Hepatocyte (in vitro differentiated cells): ENCODE results near the gene PCDHGA6.

ENCODE experiments used
- CTCF ChIP-seq: fragments of 200-600 bp; sonication (generic); IDR thresholded peaks from 2 replicates; pipeline ENCODE4 v1.5.1; 2016; ENCODE audit warnings: antibody characterized with exemption, mild to moderate bottlenecking; ENCODE audit not compliant: poor library complexity
- EZH2 ChIP-seq: fragments of 200-600 bp; sonication (generic); IDR thresholded peaks from 2 replicates; pipeline ENCODE4 v1.6.1; 2016; ENCODE audit warnings: antibody characterized with exemption, mild to moderate bottlenecking, borderline replicate concordance

- TF ChIP-seq CTCF = no peak
- TF ChIP-seq EZH2 = no peak
These were observed 7.4 kb upstream of the PCDHGA6 start for GRCh38 chr5:141366016-141366896.
